ENCODE results near the gene MZT2A. TPM values are rescaled to one million over a fixed set of nuclear protein-coding genes. Genes with fewer than 3 reads are reported as not detected.
"Not testable (repeated sequence)": the region's sequence is repeated elsewhere in the genome, so short reads cannot be mapped to it uniquely, and the experiment has no call there.

MZT2A gene
- total and polyA plus RNA-seq, 7 experiments from 2014 or later, result 44.9 to 144 (median 110) TPM

DNA sequence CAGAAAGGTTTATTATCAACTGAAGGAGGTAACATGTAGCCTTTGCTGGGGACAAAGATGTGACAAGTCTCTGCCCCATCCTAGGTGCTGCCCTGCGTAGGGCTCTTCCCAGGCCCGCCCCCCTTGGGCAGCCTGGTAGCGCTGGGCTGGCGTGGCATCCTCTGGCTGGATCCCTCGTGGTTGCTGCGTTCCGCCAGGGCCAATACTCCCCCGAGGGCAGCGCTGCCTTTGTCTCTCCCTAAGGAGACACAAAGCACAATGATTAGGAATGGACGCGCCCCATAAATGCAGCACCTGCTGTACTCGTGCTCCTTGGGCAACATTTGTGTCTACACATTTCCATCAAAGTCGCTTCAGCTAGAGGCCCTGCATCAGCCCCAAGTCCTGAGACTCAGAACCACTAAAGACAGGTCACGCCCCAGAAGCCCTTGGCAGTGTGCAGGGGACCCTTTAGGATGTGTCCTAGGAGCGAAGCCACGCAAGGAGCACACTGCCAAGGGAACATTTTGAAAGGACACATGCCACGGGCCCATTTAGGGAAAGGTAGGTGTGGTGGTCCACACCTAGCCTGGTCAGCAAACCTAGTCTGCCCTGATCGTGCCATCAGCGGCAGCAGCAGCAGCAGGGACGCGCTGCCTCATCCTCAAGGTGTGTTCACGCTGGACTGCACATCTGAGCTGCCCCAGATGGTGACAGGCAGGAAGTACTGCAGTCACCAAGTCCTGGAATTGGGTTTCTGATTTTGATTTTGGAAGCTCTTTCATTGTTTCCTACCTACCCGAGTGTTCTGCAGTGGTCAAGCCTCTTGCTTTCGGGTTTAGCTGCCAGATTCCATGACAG, 8.0 kb downstream of the MZT2A start:
- H3K4me1 ChIP-seq (ENCODE audit: control insufficient read depth in 2 of 2, insufficient read depth in 2 of 2, low read length in 2 of 2); H3K27ac Mint-ChIP-seq; H3K27ac ChIP-seq (ENCODE audit: low read depth, low read length); H3K4me3 ChIP-seq (ENCODE audit: low read length); H3K4me3 Mint-ChIP-seq; ATAC-seq; CTCF ChIA-PET; DNase-seq; H3K27me3 ChIP-seq (ENCODE audit: control insufficient read depth in 2 of 2, insufficient read depth in 2 of 2, low read length in 2 of 2); H3K9me3 ChIP-seq (ENCODE audit: control insufficient read depth in 2 of 3, low read length in 3 of 3); H3K36me3 ChIP-seq (ENCODE audit: control insufficient read depth in 2 of 3, insufficient read depth in 3 of 3, low read length in 3 of 3); POLR2A ChIA-PET; H3K27me3 Mint-ChIP-seq; H3K9me3 Mint-ChIP-seq; intact Hi-C loops (cut with micrococcal nuclease): not testable (repeated sequence)
- H3K4me1 Mint-ChIP-seq, result peaks cover 0 to 15% (median 9%) of the 10 kb centered on the region in 7 donors
- peaks cover 0 to 20% (median 2%) of the 10 kb centered on the region in 5 donors for H3K36me3 Mint-ChIP-seq

DNA sequence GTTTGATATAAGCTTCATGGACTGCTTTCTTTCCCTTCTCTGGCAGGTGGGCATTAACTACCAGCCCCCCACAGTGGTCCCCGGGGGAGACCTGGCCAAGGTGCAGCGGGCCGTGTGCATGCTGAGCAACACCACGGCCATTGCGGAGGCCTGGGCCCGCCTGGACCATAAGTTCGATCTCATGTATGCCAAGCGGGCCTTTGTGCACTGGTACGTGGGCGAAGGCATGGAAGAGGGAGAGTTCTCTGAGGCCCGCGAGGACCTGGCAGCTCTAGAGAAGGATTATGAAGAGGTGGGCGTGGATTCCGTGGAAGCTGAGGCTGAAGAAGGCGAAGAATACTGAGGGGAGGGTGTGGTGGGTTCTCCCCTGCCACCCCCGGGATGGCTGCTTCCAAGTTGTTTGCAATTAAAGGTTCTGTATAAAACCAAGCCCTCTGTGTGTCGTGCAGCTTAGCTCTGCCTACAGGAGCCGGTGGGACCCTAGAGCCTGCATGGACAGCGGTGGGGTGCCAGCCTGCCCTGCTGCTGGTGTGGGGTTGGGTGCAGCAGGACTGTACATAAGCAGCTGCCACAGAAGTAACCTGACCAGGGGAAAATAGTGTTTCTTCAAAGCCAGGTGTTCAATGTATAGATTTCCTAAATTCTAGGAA, 9.6 kb downstream of the MZT2A start:
- CTCF ChIA-PET; intact Hi-C loops (cut with micrococcal nuclease); POLR2A ChIA-PET; DNase-seq; H3K4me3 ChIP-seq (ENCODE audit: low read length); H3K27me3 ChIP-seq (ENCODE audit: control insufficient read depth in 2 of 2, insufficient read depth in 2 of 2, low read length in 2 of 2); H3K9me3 ChIP-seq (ENCODE audit: control insufficient read depth in 2 of 3, low read length in 3 of 3); H3K36me3 ChIP-seq (ENCODE audit: control insufficient read depth in 2 of 3, insufficient read depth in 3 of 3, low read length in 3 of 3); H3K27ac Mint-ChIP-seq; H3K4me3 Mint-ChIP-seq; H3K27me3 Mint-ChIP-seq; H3K27ac ChIP-seq (ENCODE audit: low read depth, low read length); ATAC-seq; H3K4me1 Mint-ChIP-seq; H3K9me3 Mint-ChIP-seq; H3K4me1 ChIP-seq (ENCODE audit: control insufficient read depth in 2 of 2, insufficient read depth in 2 of 2, low read length in 2 of 2): not testable (repeated sequence)
- peaks cover 0 to 15% (median 2%) of the 10 kb centered on the region in 5 donors for H3K36me3 Mint-ChIP-seq

DNA sequence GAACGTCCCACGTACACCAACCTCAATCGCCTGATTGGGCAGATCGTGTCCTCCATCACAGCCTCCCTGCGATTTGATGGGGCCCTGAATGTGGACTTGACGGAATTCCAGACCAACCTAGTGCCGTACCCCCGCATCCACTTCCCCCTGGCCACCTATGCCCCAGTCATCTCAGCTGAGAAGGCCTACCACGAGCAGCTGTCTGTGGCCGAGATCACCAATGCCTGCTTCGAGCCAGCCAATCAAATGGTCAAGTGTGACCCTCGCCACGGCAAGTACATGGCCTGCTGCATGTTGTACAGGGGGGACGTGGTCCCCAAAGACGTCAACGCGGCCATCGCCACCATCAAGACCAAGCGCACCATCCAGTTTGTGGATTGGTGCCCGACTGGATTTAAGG, 11.8 kb downstream of the MZT2A start:
- H3K4me1 Mint-ChIP-seq; H3K27me3 Mint-ChIP-seq; DNase-seq; intact Hi-C loops (cut with micrococcal nuclease); H3K27me3 ChIP-seq (ENCODE audit: control insufficient read depth in 2 of 2, insufficient read depth in 2 of 2, low read length in 2 of 2); ATAC-seq; POLR2A ChIA-PET; H3K4me1 ChIP-seq (ENCODE audit: control insufficient read depth in 2 of 2, insufficient read depth in 2 of 2, low read length in 2 of 2); H3K27ac Mint-ChIP-seq; H3K9me3 Mint-ChIP-seq; H3K27ac ChIP-seq (ENCODE audit: low read depth, low read length); H3K9me3 ChIP-seq (ENCODE audit: control insufficient read depth in 2 of 3, low read length in 3 of 3); H3K36me3 ChIP-seq (ENCODE audit: control insufficient read depth in 2 of 3, insufficient read depth in 3 of 3, low read length in 3 of 3); H3K4me3 ChIP-seq (ENCODE audit: low read length); H3K4me3 Mint-ChIP-seq; CTCF ChIA-PET: not testable (repeated sequence)
- peaks cover 0 to 15% (median 4%) of the 10 kb centered on the region in 5 donors for H3K36me3 Mint-ChIP-seq

DNA sequence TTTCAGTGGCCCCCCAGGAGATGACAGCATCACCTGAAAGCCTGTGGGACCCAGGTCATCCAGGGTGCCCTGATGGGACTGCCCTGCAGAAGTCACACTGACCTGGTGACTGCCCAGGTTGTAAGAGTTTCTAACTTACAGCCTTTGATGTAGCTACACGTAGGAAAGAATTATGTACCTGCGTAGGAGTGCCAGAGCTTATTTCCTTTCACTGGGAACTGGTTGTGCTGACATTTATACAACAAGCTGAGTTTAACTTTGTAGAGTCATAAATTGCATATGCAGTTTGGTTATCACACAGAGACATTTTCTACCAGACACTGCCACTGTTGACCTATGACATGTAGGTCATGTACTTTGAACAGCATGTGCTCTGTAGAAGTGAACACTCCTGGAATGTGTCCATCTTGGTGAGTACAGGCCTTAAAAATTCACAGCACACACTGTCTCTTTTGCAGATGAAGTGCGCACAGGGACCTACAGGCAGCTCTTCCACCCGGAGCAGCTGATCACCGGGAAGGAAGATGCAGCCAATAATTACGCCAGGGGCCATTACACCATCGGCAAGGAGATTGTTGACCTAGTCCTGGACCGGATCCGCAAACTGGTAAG, 13.2 kb downstream of the MZT2A start:
- H3K4me1 Mint-ChIP-seq; H3K4me3 Mint-ChIP-seq; H3K27me3 ChIP-seq (ENCODE audit: control insufficient read depth in 2 of 2, insufficient read depth in 2 of 2, low read length in 2 of 2); ATAC-seq; POLR2A ChIA-PET; H3K4me1 ChIP-seq (ENCODE audit: control insufficient read depth in 2 of 2, insufficient read depth in 2 of 2, low read length in 2 of 2); intact Hi-C loops (cut with micrococcal nuclease); CTCF ChIA-PET; H3K27ac Mint-ChIP-seq; H3K4me3 ChIP-seq (ENCODE audit: low read length); H3K36me3 ChIP-seq (ENCODE audit: control insufficient read depth in 2 of 3, insufficient read depth in 3 of 3, low read length in 3 of 3); H3K9me3 Mint-ChIP-seq; DNase-seq; H3K27ac ChIP-seq (ENCODE audit: low read depth, low read length); H3K9me3 ChIP-seq (ENCODE audit: control insufficient read depth in 2 of 3, low read length in 3 of 3); H3K27me3 Mint-ChIP-seq: not testable (repeated sequence)
- peaks cover 0 to 15% (median 4%) of the 10 kb centered on the region in 5 donors for H3K36me3 Mint-ChIP-seq

DNA sequence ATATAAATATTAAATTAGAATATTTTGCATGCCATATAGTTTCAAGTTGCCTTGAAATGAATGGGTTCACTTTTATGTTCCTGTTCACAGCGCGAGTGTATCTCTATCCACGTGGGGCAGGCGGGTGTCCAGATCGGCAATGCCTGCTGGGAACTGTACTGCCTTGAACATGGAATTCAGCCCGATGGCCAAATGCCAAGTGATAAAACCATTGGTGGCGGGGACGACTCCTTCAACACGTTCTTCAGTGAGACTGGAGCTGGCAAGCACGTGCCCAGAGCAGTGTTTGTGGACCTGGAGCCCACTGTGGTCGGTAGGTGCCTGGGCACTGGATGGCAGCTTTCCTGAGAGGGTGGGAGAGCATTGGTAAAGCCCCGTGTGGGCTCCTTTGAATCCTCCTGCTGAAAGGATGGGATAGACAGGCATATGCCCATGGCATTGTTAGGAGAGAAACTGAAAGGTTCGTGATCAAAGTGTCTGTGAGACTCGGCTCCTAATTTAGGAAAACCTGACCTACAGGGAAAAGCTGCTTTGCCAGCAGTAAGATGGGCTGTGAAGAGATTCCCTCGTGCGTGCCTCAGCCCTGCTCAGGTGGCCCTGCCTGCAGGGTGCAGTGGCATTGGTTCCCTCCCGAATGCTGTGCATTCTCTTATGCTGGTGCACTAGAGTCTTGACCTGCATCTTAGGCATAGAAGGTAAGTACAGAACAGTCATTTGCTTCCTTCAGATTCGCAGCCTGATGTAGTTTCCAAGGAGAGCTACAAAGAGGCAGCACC, 13.9 kb downstream of the MZT2A start:
- ATAC-seq; H3K4me1 ChIP-seq (ENCODE audit: control insufficient read depth in 2 of 2, insufficient read depth in 2 of 2, low read length in 2 of 2); H3K27ac ChIP-seq (ENCODE audit: low read depth, low read length); H3K36me3 ChIP-seq (ENCODE audit: control insufficient read depth in 2 of 3, insufficient read depth in 3 of 3, low read length in 3 of 3); H3K4me1 Mint-ChIP-seq; CTCF ChIA-PET; H3K9me3 ChIP-seq (ENCODE audit: control insufficient read depth in 2 of 3, low read length in 3 of 3); H3K27ac Mint-ChIP-seq; DNase-seq; H3K27me3 Mint-ChIP-seq; H3K9me3 Mint-ChIP-seq; intact Hi-C loops (cut with micrococcal nuclease); H3K4me3 ChIP-seq (ENCODE audit: low read length); POLR2A ChIA-PET; H3K27me3 ChIP-seq (ENCODE audit: control insufficient read depth in 2 of 2, insufficient read depth in 2 of 2, low read length in 2 of 2); H3K4me3 Mint-ChIP-seq: not testable (repeated sequence)
- peaks cover 0 to 15% (median 4%) of the 10 kb centered on the region in 5 donors for H3K36me3 Mint-ChIP-seq

DNA sequence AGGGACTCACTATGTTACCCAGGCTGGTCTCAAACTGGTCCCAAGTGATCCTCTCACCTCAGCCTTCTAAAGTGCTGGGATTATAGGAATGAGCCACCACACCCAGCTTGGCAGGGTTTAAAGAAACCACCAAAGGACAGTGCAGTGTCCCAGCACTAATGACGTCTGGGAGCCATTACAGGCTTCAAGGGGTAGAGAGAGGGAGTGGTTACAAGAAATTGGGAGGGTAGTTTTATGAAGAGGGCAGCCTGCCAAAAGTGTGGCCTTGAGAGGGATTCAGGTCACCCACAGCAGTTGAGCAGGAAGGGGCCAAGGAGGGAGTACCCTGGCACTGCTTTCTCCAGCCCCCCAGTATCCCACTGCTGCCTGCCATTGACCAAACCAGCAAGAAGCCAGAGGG, 15.0 kb downstream of the MZT2A start:
- POLR2A ChIA-PET; H3K27me3 Mint-ChIP-seq; H3K4me1 ChIP-seq (ENCODE audit: control insufficient read depth in 2 of 2, insufficient read depth in 2 of 2, low read length in 2 of 2); H3K27ac Mint-ChIP-seq; H3K9me3 ChIP-seq (ENCODE audit: control insufficient read depth in 2 of 3, low read length in 3 of 3); H3K4me1 Mint-ChIP-seq; intact Hi-C loops (cut with micrococcal nuclease); CTCF ChIA-PET; H3K4me3 Mint-ChIP-seq; DNase-seq; H3K36me3 Mint-ChIP-seq; H3K36me3 ChIP-seq (ENCODE audit: control insufficient read depth in 2 of 3, insufficient read depth in 3 of 3, low read length in 3 of 3); H3K27me3 ChIP-seq (ENCODE audit: control insufficient read depth in 2 of 2, insufficient read depth in 2 of 2, low read length in 2 of 2); H3K4me3 ChIP-seq (ENCODE audit: low read length); H3K9me3 Mint-ChIP-seq; H3K27ac ChIP-seq (ENCODE audit: low read depth, low read length); ATAC-seq: not testable (repeated sequence)

Measured in naive thymus-derived CD4-positive, alpha-beta T cell (primary cell).